ENCODE measurements around the gene CCBE1. TPM values are rescaled to one million over a fixed set of nuclear protein-coding genes. Genes with fewer than 3 reads are reported as not detected.

CCBE1 gene
- total and polyA plus RNA-seq, 9 of the 15 experiments (the other 6 are each of a cell fraction or from before 2014, with no cell fraction given): 0.20 TPM; not detected in 8

- peak; percentile 75 for TF ChIP-seq CBFA2T2 (conservative IDR thresholded peaks at IDR 0.05)
- TF ChIP-seq BRD9 (IDR thresholded peaks at IDR 0.05; ENCODE audit: low read depth, partially characterized antibody): no peak
- no peak for TF ChIP-seq HNRNPL (IDR thresholded peaks at IDR 0.05; ENCODE audit: low read depth, low read length)
- TF ChIP-seq, protein P1, sequence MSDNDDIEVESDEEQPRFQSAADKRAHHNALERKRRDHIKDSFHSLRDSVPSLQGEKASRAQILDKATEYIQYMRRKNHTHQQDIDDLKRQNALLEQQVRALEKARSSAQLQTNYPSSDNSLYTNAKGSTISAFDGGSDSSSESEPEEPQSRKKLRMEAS (CRISPR knock-in tag; IDR thresholded peaks at IDR 0.05): no peak
- 0 out of 2 replicates have a peak, but pooled peaks have one; percentile 14 for TF ChIP-seq ZEB2 (IDR thresholded peaks at IDR 0.05)
- TF ChIP-seq SMARCC2 (IDR thresholded peaks at IDR 0.05; ENCODE audit: low read depth): peak; percentile 72
- TF ChIP-seq CCAR2 (IDR thresholded peaks at IDR 0.05; ENCODE audit: low read depth, low read length): no peak
- no peak for TF ChIP-seq ZNF280B (CRISPR knock-in tag; IDR thresholded peaks at IDR 0.05)
- TF ChIP-seq CBFA2T3 (IDR thresholded peaks at IDR 0.05): peak; percentile 87
- TF ChIP-seq POLR2AphosphoS5 (IDR thresholded peaks at IDR 0.05; ENCODE audit: control insufficient read depth, insufficient read depth, low read depth, low read length): peak; percentile 27; the same call in 1 of the 2 replicates
- TF ChIP-seq, protein P2, sequence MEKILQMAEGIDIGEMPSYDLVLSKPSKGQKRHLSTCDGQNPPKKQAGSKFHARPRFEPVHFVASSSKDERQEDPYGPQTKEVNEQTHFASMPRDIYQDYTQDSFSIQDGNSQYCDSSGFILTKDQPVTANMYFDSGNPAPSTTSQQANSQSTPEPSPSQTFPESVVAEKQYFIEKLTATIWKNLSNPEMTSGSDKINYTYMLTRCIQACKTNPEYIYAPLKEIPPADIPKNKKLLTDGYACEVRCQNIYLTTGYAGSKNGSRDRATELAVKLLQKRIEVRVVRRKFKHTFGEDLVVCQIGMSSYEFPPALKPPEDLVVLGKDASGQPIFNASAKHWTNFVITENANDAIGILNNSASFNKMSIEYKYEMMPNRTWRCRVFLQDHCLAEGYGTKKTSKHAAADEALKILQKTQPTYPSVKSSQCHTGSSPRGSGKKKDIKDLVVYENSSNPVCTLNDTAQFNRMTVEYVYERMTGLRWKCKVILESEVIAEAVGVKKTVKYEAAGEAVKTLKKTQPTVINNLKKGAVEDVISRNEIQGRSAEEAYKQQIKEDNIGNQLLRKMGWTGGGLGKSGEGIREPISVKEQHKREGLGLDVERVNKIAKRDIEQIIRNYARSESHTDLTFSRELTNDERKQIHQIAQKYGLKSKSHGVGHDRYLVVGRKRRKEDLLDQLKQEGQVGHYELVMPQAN (IDR thresholded peaks at IDR 0.05; ENCODE audit: borderline replicate concordance): no peak
- TF ChIP-seq, protein P3, sequence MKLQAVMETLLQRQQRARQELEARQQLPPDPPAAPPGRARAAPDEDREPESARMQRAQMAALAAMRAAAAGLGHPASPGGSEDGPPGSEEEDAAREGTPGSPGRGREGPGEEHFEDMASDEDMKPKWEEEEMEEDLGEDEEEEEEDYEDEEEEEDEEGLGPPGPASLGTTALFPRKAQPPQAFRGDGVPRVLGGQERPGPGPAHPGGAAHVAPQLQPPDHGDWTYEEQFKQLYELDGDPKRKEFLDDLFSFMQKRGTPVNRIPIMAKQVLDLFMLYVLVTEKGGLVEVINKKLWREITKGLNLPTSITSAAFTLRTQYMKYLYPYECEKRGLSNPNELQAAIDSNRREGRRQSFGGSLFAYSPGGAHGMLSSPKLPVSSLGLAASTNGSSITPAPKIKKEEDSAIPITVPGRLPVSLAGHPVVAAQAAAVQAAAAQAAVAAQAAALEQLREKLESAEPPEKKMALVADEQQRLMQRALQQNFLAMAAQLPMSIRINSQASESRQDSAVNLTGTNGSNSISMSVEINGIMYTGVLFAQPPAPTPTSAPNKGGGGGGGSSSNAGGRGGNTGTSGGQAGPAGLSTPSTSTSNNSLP (IDR thresholded peaks at IDR 0.05; ENCODE audit: borderline replicate concordance, low read depth, low read length): no peak
- TF ChIP-seq GTF2A2 (tag; IDR thresholded peaks at IDR 0.05): no peak
- TF ChIP-seq, protein P4, sequence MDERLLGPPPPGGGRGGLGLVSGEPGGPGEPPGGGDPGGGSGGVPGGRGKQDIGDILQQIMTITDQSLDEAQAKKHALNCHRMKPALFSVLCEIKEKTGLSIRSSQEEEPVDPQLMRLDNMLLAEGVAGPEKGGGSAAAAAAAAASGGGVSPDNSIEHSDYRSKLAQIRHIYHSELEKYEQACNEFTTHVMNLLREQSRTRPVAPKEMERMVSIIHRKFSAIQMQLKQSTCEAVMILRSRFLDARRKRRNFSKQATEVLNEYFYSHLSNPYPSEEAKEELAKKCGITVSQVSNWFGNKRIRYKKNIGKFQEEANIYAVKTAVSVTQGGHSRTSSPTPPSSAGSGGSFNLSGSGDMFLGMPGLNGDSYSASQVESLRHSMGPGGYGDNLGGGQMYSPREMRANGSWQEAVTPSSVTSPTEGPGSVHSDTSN (CRISPR knock-in tag; IDR thresholded peaks at IDR 0.05; ENCODE audit: low read depth): no peak
- TF ChIP-seq, protein P4 (tag; conservative IDR thresholded peaks at IDR 0.05; ENCODE audit: low read depth): no peak
- TF ChIP-seq MYBL2 (IDR thresholded peaks at IDR 0.05; ENCODE audit: low read depth): no peak
- TF ChIP-seq MYBL2 (CRISPR knock-in tag; IDR thresholded peaks at IDR 0.05; ENCODE audit: borderline replicate concordance): no peak
- peak; percentile 81 for TF ChIP-seq HDAC2 (IDR thresholded peaks at IDR 0.05)
- no peak for TF ChIP-seq IRF2 (CRISPR knock-in tag; IDR thresholded peaks at IDR 0.05)
- TF ChIP-seq EP300 (IDR thresholded peaks at IDR 0.05; ENCODE audit: low read length): peak; percentile 62; the same call in 1 of the 2 replicates
- 0 out of 2 replicates have a peak, but pooled peaks have one; percentile 26 for TF ChIP-seq JUNB (CRISPR knock-in tag; conservative IDR thresholded peaks at IDR 0.05)
Observed at GRCh38 chr18:59516356-59517155, 180.7 kb downstream of the CCBE1 start (continued).
